RWPE1 (cell line): Measurements from ENCODE around the gene CDK5R2.

Experiments used
- CTCF ChIA-PET: fragments of 350-600 bp; sonication (Branson Sonifier 250); formaldehyde crosslinking; extraction: SDS; loops from one replicate; lab custom pipeline; 2021; lab: Yijun Ruan, JAX
- POLR2A ChIA-PET: fragments of 400-600 bp; formaldehyde crosslinking; extraction: SDS; loops from one replicate; lab custom pipeline; 2020; ENCODE audit warnings: antibody characterized with exemption; ENCODE audit not compliant: low non-redundant PET; lab: Yijun Ruan, JAX
- DNase-seq: peaks from one replicate; pipeline ENCODE4 v3.0.0; 2012; ENCODE audit warnings: low spot score
- H3K27ac ChIP-seq: fragments of 450-650 bp; 2 replicates; pipeline ENCODE4 v1.5.1; 2017
- CTCF ChIP-seq: fragments of 450-650 bp; conservative IDR thresholded peaks from 2 replicates; pipeline ENCODE4 v1.5.1; 2017; ENCODE audit warnings: low read depth, mild to moderate bottlenecking

The CDK5R2 gene

GRCh38 chr2:218984239-218985020, 25.0 kb downstream of the CDK5R2 start:
- POLR2A ChIA-PET = no interaction called here
- no peak for TF ChIP-seq CTCF
- CTCF ChIA-PET = interaction anchor here (0.7 to 1.1 kb wide), 2 partner anchors 24 to 107 kb away, joined by 3 read pairs; no protein-coding TSS in a partner anchor
- DNase-seq = no peak
- no peak overlapping the region for H3K27ac ChIP-seq

- no peak within 1 kb of the TSS for H3K27ac ChIP-seq
- no peak for TF ChIP-seq CTCF
- no peak for DNase-seq
- ChIA-PET POLR2A (no interaction called here), CTCF (interaction anchor here (0.7 kb wide), 1 partner anchor 25 kb away, joined by 3 read pairs; no protein-coding TSS in a partner anchor)
These were observed 25.5 kb downstream of the CDK5R2 start, which contains the start of gene FEV for GRCh38 chr2:218985021-218985324. Gene FEV, minus strand, starts transcription at chr2:218985184. Its CDS starts 109 bp downstream, at chr2:218985075.

- H3K27ac ChIP-seq = no peak overlapping the region
- CTCF ChIA-PET = no interaction called here
- no peak for DNase-seq
These were observed 26.0 kb downstream of the CDK5R2 start for GRCh38 chr2:218985325-218986091.

GRCh38 chr2:218986148-218986761, 26.8 kb downstream of the CDK5R2 start:
- ChIA-PET POLR2A (no interaction called here), CTCF (no interaction called here)
- no peak for TF ChIP-seq CTCF
- DNase-seq = no peak
- H3K27ac ChIP-seq = no peak overlapping the region

More at GRCh38 chr2:218985325-218986091, 26.0 kb downstream of the CDK5R2 start:
- TF ChIP-seq CTCF = no peak
- POLR2A ChIA-PET = no interaction called here

- ChIA-PET POLR2A (no interaction called here), CTCF (interaction anchor here (1.1 kb wide), 1 partner anchor 112 kb away, joined by 3 read pairs; no protein-coding TSS in a partner anchor)
- no peak for TF ChIP-seq CTCF
- no peak for DNase-seq
- H3K27ac ChIP-seq = no peak overlapping the region
These were observed 28.7 kb downstream of the CDK5R2 start for GRCh38 chr2:218988164-218988563.

GRCh38 chr2:218988650-218989049, 29.2 kb downstream of the CDK5R2 start:
- no peak for TF ChIP-seq CTCF
- ChIA-PET CTCF (interaction anchor here (7.7 kb wide), 1 partner anchor 9 kb away, joined by 53 read pairs; no protein-coding TSS in a partner anchor), POLR2A (no interaction called here)
- no peak overlapping the region for H3K27ac ChIP-seq
- DNase-seq = no peak
